Measurements from ENCODE around the gene PLA2G2C.

PLA2G2C gene

GRCh38 chr1:20126806-20127440, 59.4 kb downstream of the PLA2G2C start:
- no peak for DNase-seq

GRCh38 chr1:20126041-20126805, 60.1 kb downstream of the PLA2G2C start:
- no peak for DNase-seq

GRCh38 chr1:20125100-20125499, 61.2 kb downstream of the PLA2G2C start:
- no peak for DNase-seq

GRCh38 chr1:20124456-20125057, 61.8 kb downstream of the PLA2G2C start:
- no peak for DNase-seq

- no peak for DNase-seq
Measured at GRCh38 chr1:20123722-20124455, 62.4 kb downstream of the PLA2G2C start.

GRCh38 chr1:20120796-20121195, 65.5 kb downstream of the PLA2G2C start:
- DNase-seq: no peak

- no peak for DNase-seq
Measured at GRCh38 chr1:20119347-20119746, 67.0 kb downstream of the PLA2G2C start, which contains the start of gene PLA2G2D. Gene PLA2G2D, minus strand, starts transcription at chr1:20119536. Its CDS starts 38 bp downstream, at chr1:20119498.

- no peak for DNase-seq
Measured at GRCh38 chr1:20117236-20117635, 69.1 kb downstream of the PLA2G2C start.

GRCh38 chr1:20115916-20116315, 70.4 kb downstream of the PLA2G2C start:
- DNase-seq: no peak

GRCh38 chr1:20115479-20115878, 70.8 kb downstream of the PLA2G2C start:
- DNase-seq: no peak

- DNase-seq: no peak
Measured at GRCh38 chr1:20114021-20114648, 72.2 kb downstream of the PLA2G2C start.

Measured in activated T-cell treated with anti-CD3 and anti-CD28 coated beads for 4 hours (primary cell).